GM18867 (cell line): ENCODE measurements around the gene NDUFS6.
"Not testable (repeated sequence)": the region's sequence is repeated elsewhere in the genome, so short reads cannot be mapped to it uniquely, and the experiment has no call there.

Source experiments
- ATAC-seq: cut with Tn5 transposase; IDR thresholded peaks from one replicate; pipeline ENCODE4 v1.9.1; 2021; ENCODE audit warnings: mild to moderate bottlenecking, moderate library complexity; ENCODE audit not compliant: unreplicated experiment

The NDUFS6 gene

GRCh38 chr5:1814183-1815020 is 13.2 kb downstream of the NDUFS6 start:
- no peak for ATAC-seq

GRCh38 chr5:1815071-1815786 is 14.0 kb downstream of the NDUFS6 start:
- no peak for ATAC-seq

GRCh38 chr5:1815881-1816292 is 14.7 kb downstream of the NDUFS6 start:
- no peak for ATAC-seq

- not testable (repeated sequence) for ATAC-seq
These were observed 15.4 kb downstream of the NDUFS6 start for GRCh38 chr5:1816495-1817089.

- ATAC-seq = no peak
These were observed 16.2 kb downstream of the NDUFS6 start for GRCh38 chr5:1817261-1818043.

- no peak for ATAC-seq
These were observed 17.6 kb downstream of the NDUFS6 start for GRCh38 chr5:1818784-1819183.

GRCh38 chr5:1819458-1819857 is 18.3 kb downstream of the NDUFS6 start:
- ATAC-seq = no peak

GRCh38 chr5:1820381-1820780 is 19.2 kb downstream of the NDUFS6 start:
- no peak for ATAC-seq

GRCh38 chr5:1820926-1821325 is 19.7 kb downstream of the NDUFS6 start:
- ATAC-seq = no peak

GRCh38 chr5:1821862-1822261 is 20.7 kb downstream of the NDUFS6 start:
- ATAC-seq = no peak

- ATAC-seq = no peak
These were observed 22.3 kb downstream of the NDUFS6 start for GRCh38 chr5:1823381-1824034.

- ATAC-seq = no peak
These were observed 23.1 kb downstream of the NDUFS6 start for GRCh38 chr5:1824109-1824821.

- ATAC-seq = no peak
These were observed 24.0 kb downstream of the NDUFS6 start for GRCh38 chr5:1824903-1825841.

- ATAC-seq = no peak
These were observed 25.2 kb downstream of the NDUFS6 start for GRCh38 chr5:1826235-1826980.

- no peak for ATAC-seq
These were observed 26.0 kb downstream of the NDUFS6 start for GRCh38 chr5:1827025-1827885.

GRCh38 chr5:1827886-1828397 is 26.7 kb downstream of the NDUFS6 start:
- no peak for ATAC-seq
